ENCODE results near the gene KIF26A. TPM values are rescaled to one million over a fixed set of nuclear protein-coding genes. Genes with fewer than 3 reads are reported as not detected.

KIF26A gene
- total and polyA plus RNA-seq, 2 of the 4 experiments (the other 2 are of a cell fraction): not detected

- Histone ChIP-seq H2AK9ac (replicated peaks; ENCODE audit: low read depth, low read length, poor library complexity) (no peak overlapping the region), H3K56ac (ENCODE audit: extremely low read depth, insufficient read depth, low read length) (no peak overlapping the region), H3K9me1 (ENCODE audit: insufficient read depth, low read length) (no peaks in the 10 kb centered on the region), H4K91ac (ENCODE audit: insufficient read depth, low read depth, low read length) (no peak overlapping the region), H2BK120ac (ENCODE audit: low read depth, low read length) (no peak overlapping the region), H3K23ac (ENCODE audit: low read depth, low read length) (no peak overlapping the region), H4K20me1 (ENCODE audit: insufficient read depth, low read length) (no peaks in the 10 kb centered on the region), H2BK20ac (ENCODE audit: low read depth, low read length) (no peak overlapping the region), H3K14ac (replicated peaks; ENCODE audit: low read depth, low read length) (no peak overlapping the region), H3K79me1 (ENCODE audit: low read depth in 1 of 2, low read length in 2 of 2) (no peaks in the 10 kb centered on the region), H4K5ac (ENCODE audit: low read depth, low read length) (no peak overlapping the region), H2BK15ac (ENCODE audit: low read depth, low read length) (no peak overlapping the region), H3K36me3 (ENCODE audit: control insufficient read depth, insufficient read depth, low read length) (no peaks in the 10 kb centered on the region), H3K4me2 (ENCODE audit: low read depth, low read length) (no peak overlapping the region), H3K9me3 (ENCODE audit: control insufficient read depth, insufficient read depth, low read length) (peaks cover 71% of the 10 kb centered on the region), H3K18ac (ENCODE audit: low read depth, low read length) (no peak overlapping the region), H3K27ac (ENCODE audit: insufficient read depth, low read length) (no peak overlapping the region), H3K4ac (ENCODE audit: low read depth, low read length) (no peak overlapping the region), H3K4me3 (ENCODE audit: insufficient read depth, low read depth, low read length) (no peak overlapping the region), H3K27me3 (ENCODE audit: control insufficient read depth, insufficient read depth, low read length) (no peaks in the 10 kb centered on the region), H4K8ac (ENCODE audit: low read depth in 2 of 2, low read length in 2 of 2) (no peak overlapping the region), H3K4me1 (ENCODE audit: control insufficient read depth, insufficient read depth, low read length) (no peaks in the 10 kb centered on the region), H2AK5ac (ENCODE audit: low read depth, low read length) (no peak overlapping the region), H2BK5ac (ENCODE audit: low read depth, low read length, poor library complexity, severe bottlenecking) (no peak overlapping the region), H3K9ac (ENCODE audit: low read depth, low read length) (no peak overlapping the region), H2AFZ (replicated peaks; ENCODE audit: low read length, poor library complexity) (no peak overlapping the region)
- TF ChIP-seq FOS (IDR thresholded peaks at IDR 0.05; ENCODE audit: low read depth, low read length) (no peak), RFX5 (IDR thresholded peaks at IDR 0.05; ENCODE audit: low read depth, low read length) (no peak)
- in situ Hi-C loops (cut with MboI; ENCODE audit: low sequenced_read_pairs) (no loop called here), intact Hi-C loops (cut with micrococcal nuclease) (no loop called here), dilution Hi-C loops (cut with HindIII; ENCODE audit: low sequenced_read_pairs, unreplicated experiment) (no loop called here)
- 17% methylated on average over 1 of the region's 7 CpGs; no CpG with 5 or more reads in 1 of the 2 experiments for WGBS, 2 experiments (ENCODE audit: extremely low coverage in 2 of 2, insufficient read length in 1 of 2)
- DNase-seq: no peak
- BruUV-seq (replicated peaks): no TSS peak
- no peak for ATAC-seq (ENCODE audit: low read depth)
- ChIA-PET POLR2A (ENCODE audit: unreplicated experiment) (no interaction called here), CTCF (no interaction called here)
These were observed 89.8 kb downstream of the KIF26A start for GRCh38 chr14:104228221-104228620.

All from IMR-90 (cell line).